Measurements from ENCODE around the gene SIAH3.

DNA sequence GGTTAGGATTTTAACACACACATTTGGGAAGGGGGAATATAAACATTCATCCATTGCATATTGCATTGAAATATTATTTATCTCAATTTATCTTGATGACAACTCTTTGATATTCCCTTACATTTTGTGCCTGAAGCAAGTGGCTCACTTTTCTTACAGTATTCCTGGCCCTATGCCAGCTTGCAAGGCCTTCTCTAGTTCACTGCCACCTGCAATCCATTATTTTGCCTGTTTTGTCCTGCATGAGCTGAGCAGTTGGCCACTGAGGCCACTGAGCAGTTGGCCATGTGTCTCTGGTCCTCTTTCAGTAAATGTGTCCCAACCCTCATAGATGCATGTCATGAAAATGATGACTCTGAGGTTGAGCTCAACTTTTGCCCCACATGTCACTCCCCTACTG is 99.7 kb downstream of the SIAH3 start:
- TF ChIP-seq, protein P1, sequence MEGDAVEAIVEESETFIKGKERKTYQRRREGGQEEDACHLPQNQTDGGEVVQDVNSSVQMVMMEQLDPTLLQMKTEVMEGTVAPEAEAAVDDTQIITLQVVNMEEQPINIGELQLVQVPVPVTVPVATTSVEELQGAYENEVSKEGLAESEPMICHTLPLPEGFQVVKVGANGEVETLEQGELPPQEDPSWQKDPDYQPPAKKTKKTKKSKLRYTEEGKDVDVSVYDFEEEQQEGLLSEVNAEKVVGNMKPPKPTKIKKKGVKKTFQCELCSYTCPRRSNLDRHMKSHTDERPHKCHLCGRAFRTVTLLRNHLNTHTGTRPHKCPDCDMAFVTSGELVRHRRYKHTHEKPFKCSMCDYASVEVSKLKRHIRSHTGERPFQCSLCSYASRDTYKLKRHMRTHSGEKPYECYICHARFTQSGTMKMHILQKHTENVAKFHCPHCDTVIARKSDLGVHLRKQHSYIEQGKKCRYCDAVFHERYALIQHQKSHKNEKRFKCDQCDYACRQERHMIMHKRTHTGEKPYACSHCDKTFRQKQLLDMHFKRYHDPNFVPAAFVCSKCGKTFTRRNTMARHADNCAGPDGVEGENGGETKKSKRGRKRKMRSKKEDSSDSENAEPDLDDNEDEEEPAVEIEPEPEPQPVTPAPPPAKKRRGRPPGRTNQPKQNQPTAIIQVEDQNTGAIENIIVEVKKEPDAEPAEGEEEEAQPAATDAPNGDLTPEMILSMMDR (conservative IDR thresholded peaks at IDR 0.05; ENCODE audit: low read length), result no peak
- no peak for TF ChIP-seq EZH2phosphoT487 (IDR thresholded peaks at IDR 0.05; ENCODE audit: borderline replicate concordance, low read depth, low read length)
